Memory B cell (primary cell): ENCODE results near the gene NOS1.
"Not testable (repeated sequence)": the region's sequence is repeated elsewhere in the genome, so short reads cannot be mapped to it uniquely, and the experiment has no call there.

Experiments
- ATAC-seq: fragments of 150-1000 bp; cut with Tn5 transposase; 2 replicates; pipeline ENCODE4 v1.10.0; 2021; ENCODE audit warnings: low read depth, mild to moderate bottlenecking, moderate library complexity
- DNase-seq, 2 donors: peaks; one replicate each; pipeline ENCODE4 v3.0.0; 2022; ENCODE audit warnings: low spot score in 2 of 2
- H3K27ac Mint-ChIP-seq: one replicate; pipeline ENCODE4 v1.8.0; 2022; ENCODE audit warnings: mild to moderate bottlenecking, moderate library complexity, mixed read lengths
- H3K27me3 Mint-ChIP-seq: one replicate; pipeline ENCODE4 v1.8.0; 2022; ENCODE audit warnings: mixed read lengths
- H3K36me3 Mint-ChIP-seq: one replicate; pipeline ENCODE4 v1.8.0; 2022; ENCODE audit warnings: mild to moderate bottlenecking, mixed read lengths
- H3K4me1 Mint-ChIP-seq: one replicate; pipeline ENCODE4 v1.8.0; 2022; ENCODE audit warnings: mixed read lengths
- H3K4me3 Mint-ChIP-seq: one replicate; pipeline ENCODE4 v1.8.0; 2022; ENCODE audit warnings: mild to moderate bottlenecking, moderate library complexity, mixed read lengths
- H3K9me3 Mint-ChIP-seq: one replicate; pipeline ENCODE4 v1.8.0; 2022; ENCODE audit warnings: mixed read lengths

Gene NOS1

DNA sequence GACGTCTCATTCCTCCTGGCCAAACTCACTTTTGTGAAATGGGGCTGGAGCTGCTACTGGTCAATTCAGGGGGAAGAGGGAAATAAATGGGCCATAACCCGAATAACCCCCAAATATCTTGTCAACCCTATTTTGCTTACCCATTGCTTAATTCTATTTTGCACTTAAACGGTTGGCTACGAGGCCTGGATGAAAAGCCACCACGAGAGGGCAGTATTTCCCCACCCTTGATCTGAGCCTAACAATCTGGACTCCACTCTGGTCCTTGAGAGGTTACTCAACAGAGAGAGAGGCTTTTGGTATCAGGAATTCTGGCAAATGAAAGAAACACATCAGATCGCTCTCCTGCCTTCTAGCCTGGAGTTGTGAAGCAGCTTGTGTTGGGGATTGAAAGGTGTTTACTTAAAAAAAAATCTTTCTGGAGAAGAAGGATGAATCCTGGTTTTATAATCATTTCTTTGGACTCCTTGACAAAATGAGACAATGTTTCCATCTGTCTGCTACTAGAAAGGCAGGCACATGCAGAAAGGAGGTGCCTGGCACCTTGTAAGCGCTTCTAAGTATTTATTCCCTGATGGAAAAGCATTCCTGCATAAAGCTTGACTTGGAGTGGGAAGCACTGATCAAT is 148.7 kb downstream of the NOS1 start:
- no peaks in the 10 kb centered on the region for H3K36me3 Mint-ChIP-seq
- H3K27me3 Mint-ChIP-seq = peaks cover 15% of the 10 kb centered on the region
- ATAC-seq (peak; percentile 74), DNase-seq (peak; percentile 48 to 60)
- no peak overlapping the region for H3K4me3 Mint-ChIP-seq
- H3K4me1 Mint-ChIP-seq = no peaks in the 10 kb centered on the region
- no peak overlapping the region for H3K27ac Mint-ChIP-seq
- no peaks in the 10 kb centered on the region for H3K9me3 Mint-ChIP-seq

DNA sequence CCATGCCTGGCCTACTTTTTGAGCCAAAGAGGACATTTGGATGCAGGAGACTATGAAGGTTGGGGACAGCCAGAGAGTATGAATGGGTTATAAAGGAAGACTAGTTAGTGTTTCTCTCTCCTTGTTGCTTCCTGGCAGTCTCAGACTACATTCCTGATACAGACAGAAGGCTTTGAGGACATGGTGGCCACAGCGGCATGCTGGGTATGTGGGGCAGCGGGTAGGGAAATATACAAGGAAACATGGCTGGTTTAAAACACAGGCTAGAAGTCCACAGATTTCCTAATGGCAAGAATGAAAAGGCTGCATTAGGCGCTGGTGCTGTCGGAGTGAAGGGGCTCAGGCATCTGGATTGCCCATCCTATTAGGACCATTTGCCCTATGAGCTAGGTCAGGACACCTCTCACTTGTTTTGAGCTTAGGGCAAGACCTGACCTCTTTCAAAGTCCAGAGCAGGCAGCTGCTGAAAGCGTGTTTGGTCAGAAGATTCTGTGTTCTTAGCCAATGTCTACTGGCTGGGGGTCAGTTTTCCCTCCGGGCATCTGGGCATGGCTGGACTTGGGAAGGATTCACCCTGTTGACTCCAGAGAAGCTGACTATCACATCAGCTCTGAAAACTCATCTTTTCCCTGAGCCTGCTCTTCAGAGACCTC is 151.0 kb downstream of the NOS1 start:
- ATAC-seq (no peak), DNase-seq (no peak)
- Mint-ChIP-seq H3K9me3 (no peaks in the 10 kb centered on the region), H3K27me3 (peaks cover 18% of the 10 kb centered on the region), H3K4me1 (no peaks in the 10 kb centered on the region), H3K36me3 (no peaks in the 10 kb centered on the region), H3K4me3 (no peak overlapping the region), H3K27ac (no peak overlapping the region)

DNA sequence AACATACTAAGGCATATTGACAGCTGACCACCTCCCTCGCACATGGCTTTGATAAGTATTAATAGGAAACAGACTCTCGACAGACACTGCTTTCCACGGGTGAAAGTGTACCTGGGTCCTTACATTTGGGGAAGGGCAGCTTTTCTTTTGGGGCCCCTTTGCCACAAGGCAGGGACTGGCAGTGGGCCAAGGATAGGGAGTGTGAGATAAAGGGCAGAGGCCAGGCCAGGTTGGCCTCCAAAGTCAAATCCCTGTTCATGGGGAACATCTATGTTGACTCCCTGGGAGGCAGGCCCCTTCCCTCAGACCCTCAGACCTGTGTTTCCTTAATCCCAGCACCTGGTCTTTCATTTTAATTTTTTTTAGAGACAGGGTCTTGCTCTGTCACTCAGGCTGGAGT is 151.8 kb downstream of the NOS1 start:
- ATAC-seq (no peak), DNase-seq (no peak)
- no peak overlapping the region for H3K4me3 Mint-ChIP-seq
- H3K36me3 Mint-ChIP-seq = no peaks in the 10 kb centered on the region
- H3K9me3 Mint-ChIP-seq = no peaks in the 10 kb centered on the region
- H3K4me1 Mint-ChIP-seq = no peaks in the 10 kb centered on the region
- H3K27me3 Mint-ChIP-seq = peaks cover 18% of the 10 kb centered on the region
- no peak overlapping the region for H3K27ac Mint-ChIP-seq

DNA sequence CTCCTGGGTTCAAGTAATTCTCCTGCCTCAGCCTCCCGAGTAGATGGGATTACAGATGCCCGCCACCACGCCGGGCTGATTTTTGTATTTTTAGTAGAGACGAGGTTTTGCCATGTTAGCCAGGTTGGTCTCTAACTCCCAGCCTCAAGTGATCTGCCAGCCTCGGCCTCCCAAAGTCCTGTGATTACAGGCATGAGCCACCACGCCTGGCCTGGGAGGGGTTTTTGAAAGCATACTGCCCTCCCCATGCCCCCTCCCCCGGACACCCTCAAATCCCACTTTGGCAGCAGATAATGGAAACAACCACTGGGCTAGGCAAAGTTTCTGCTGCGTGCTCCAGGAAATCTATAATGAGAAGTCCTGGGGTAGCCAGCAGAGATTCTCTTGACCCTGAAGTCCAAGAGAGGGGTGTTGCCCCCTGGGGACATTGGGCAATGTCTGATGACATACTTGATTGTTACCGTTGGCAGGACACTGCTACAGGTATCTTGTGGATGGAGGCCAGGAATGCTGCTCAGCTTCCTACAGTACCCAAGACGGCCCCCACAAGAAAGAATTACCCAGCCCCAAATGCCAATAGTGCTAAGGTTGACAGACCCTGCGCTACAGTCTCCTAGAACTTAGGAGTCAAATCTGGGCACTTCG is 152.5 kb downstream of the NOS1 start:
- H3K9me3 Mint-ChIP-seq = no peaks in the 10 kb centered on the region
- DNase-seq (no peak), ATAC-seq (no peak)
- no peak overlapping the region for H3K27ac Mint-ChIP-seq
- H3K36me3 Mint-ChIP-seq = no peaks in the 10 kb centered on the region
- H3K4me3 Mint-ChIP-seq = no peak overlapping the region
- H3K27me3 Mint-ChIP-seq = peaks cover 17% of the 10 kb centered on the region
- H3K4me1 Mint-ChIP-seq = no peaks in the 10 kb centered on the region

DNA sequence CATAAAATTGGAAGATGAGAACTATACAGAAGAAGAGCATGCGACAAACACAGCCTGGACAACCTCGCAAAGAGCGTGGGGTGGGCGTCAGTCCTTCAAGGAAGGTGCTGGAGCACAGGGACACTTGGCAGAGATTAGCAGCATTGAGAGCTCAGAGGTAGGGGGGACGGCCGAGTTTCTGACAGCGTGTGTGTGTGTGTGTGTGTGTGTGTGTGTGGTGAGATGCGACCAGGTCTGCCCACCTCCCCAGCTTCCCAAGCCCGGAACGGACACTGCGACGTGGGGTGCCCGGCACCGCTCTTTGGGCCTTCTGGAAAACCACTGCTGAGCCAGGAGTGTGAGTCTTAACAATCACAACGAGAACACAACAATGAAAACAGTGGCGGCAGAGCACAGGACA is 153.2 kb downstream of the NOS1 start:
- DNase-seq = no peak
- Mint-ChIP-seq H3K4me3 (no peak overlapping the region), H3K4me1 (no peaks in the 10 kb centered on the region), H3K27ac (no peak overlapping the region), H3K36me3 (no peaks in the 10 kb centered on the region), H3K27me3 (peaks cover 17% of the 10 kb centered on the region), H3K9me3 (no peaks in the 10 kb centered on the region)
- no peak for ATAC-seq

DNA sequence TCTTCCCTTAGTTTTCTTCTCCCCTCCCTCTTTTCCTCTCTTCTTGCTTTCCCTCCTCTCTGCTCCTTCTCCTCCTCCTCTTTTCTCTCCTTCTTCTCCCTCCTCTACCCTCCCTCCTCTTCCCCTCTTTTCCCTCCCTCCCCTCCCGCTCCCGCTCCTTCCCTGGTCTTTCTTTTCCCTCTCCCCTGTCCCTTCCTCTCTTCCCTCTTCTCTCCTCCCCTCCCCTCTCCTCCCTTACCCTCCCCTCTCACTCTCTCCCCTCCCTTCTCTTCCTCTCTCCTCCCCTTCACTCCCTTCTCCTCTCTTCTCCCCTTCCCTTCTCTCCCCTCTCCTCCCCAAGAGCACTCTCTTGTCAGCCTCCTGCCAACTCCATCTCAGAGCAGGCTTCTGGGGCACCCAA is 153.8 kb downstream of the NOS1 start:
- H3K9me3 Mint-ChIP-seq = no peaks in the 10 kb centered on the region

DNA sequence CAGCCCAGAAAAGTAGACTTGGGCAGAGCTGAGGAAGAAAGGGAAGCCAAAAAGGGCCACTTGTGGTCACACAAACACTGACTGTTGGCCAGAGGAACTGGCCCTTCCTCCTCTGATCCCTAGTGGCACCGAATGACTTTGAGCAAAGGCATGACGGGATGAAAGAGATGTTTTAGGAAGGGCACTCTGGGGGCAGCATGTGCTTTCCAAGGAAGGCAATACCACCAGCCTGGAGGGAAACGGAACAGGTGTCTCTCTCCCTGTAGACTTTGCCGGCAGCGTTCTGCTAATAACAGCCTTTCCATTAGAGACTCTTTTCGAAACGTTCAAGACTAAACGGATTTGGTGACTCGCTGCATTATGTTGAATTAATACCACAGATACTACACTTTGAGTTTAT is 158.9 kb downstream of the NOS1 start:
- no peaks in the 10 kb centered on the region for H3K4me1 Mint-ChIP-seq
- no peak overlapping the region for H3K4me3 Mint-ChIP-seq
- no peak overlapping the region for H3K27ac Mint-ChIP-seq
- H3K27me3 Mint-ChIP-seq = peaks cover 27% of the 10 kb centered on the region
- DNase-seq (no peak), ATAC-seq (no peak)
- H3K9me3 Mint-ChIP-seq = no peaks in the 10 kb centered on the region
- H3K36me3 Mint-ChIP-seq = no peaks in the 10 kb centered on the region

More for the DNA sequence above, 153.8 kb downstream of the NOS1 start:
- DNase-seq (no peak), ATAC-seq (no peak)
- no peak overlapping the region for H3K27ac Mint-ChIP-seq
- no peaks in the 10 kb centered on the region for H3K36me3 Mint-ChIP-seq
- H3K4me3 Mint-ChIP-seq = no peak overlapping the region
- H3K27me3 Mint-ChIP-seq = peaks cover 17% of the 10 kb centered on the region
- H3K4me1 Mint-ChIP-seq = no peaks in the 10 kb centered on the region

DNA sequence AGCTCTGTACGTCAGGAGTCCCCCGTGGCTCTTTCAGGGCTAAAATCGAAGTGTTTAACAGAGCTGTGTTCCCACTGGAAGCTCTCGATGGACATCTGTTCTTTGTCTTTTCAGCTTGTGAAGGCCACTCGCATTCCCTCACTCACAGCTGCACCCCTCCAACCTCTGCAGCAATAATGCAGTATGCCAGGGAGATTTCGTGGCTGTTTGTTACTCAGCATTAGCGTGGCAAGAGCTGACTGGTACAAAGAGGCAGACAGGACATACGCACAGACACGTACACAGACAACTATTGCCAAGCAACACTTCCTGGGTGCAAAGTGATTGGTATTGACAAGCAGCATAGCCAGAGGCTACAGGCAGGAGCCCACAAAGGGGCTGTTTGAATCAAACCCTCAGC is 159.4 kb downstream of the NOS1 start:
- H3K4me3 Mint-ChIP-seq = no peak overlapping the region
- no peaks in the 10 kb centered on the region for H3K36me3 Mint-ChIP-seq
- DNase-seq = no peak
- H3K27me3 Mint-ChIP-seq = peaks cover 29% of the 10 kb centered on the region
- no peaks in the 10 kb centered on the region for H3K4me1 Mint-ChIP-seq
- no peak for ATAC-seq
- no peak overlapping the region for H3K27ac Mint-ChIP-seq
- no peaks in the 10 kb centered on the region for H3K9me3 Mint-ChIP-seq

DNA sequence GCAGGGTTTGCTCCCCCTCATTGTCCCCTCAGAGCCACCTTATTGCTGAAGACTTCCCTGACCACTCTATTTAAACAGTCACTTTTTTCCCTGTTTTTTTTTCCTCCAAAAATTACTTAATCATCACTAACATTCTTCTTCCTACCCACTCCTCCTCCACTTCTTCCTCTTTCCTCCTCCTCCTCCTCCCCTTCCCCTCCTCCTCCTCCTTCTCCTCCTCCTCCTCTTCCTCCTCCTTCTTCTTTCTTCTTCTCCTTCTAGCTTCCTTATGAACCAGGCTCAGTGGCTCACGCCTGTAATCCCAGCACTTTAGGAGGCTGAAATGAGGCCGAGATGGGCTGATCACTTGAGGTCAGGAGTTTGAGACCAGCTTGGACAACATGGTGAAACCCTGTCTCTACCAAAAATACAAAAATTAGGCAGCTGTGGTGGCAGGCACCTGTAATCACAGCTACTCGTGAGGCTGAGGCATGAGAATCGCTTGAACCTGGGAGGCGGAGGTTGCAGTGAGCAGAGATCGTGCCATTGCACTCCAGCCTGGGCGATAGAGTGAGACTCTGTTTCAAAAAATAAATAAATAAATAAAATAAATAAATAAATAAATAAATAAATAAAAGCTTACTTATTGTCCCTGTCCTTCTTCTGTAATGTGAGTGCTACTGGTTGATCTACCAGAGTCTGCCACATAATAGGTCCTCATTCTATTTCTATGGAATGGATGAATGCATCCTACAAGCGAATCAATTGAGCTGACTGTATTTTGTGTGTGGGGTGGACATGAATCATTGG is 161.3 kb downstream of the NOS1 start:
- not testable (repeated sequence) for H3K4me1 Mint-ChIP-seq, H3K9me3 Mint-ChIP-seq, DNase-seq, H3K36me3 Mint-ChIP-seq, ATAC-seq, H3K4me3 Mint-ChIP-seq, H3K27ac Mint-ChIP-seq
- H3K27me3 Mint-ChIP-seq = peaks cover 27% of the 10 kb centered on the region

DNA sequence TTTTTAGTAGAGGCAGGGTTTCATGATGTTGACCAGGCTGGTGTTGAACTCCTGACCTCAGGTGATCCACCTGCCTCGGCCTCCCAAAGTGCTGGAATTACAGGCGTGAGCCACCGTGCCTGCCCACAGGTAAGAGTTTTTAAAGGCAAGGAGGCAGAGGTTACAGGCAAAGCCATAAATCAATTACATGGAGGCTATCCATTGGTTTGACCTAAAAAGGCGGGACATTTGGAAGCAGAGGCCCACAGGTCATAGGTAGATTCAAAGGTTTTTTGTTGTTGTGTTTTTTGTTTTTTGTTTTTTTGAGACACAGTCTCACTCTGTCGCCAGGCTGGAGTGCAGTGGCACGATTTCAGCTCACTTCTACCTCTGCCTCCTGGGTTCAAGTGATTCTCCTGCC is 165.1 kb downstream of the NOS1 start:
- not testable (repeated sequence) for DNase-seq, H3K36me3 Mint-ChIP-seq, H3K9me3 Mint-ChIP-seq, H3K27ac Mint-ChIP-seq, H3K4me1 Mint-ChIP-seq, ATAC-seq, H3K4me3 Mint-ChIP-seq
- H3K27me3 Mint-ChIP-seq = peaks cover 20% of the 10 kb centered on the region

DNA sequence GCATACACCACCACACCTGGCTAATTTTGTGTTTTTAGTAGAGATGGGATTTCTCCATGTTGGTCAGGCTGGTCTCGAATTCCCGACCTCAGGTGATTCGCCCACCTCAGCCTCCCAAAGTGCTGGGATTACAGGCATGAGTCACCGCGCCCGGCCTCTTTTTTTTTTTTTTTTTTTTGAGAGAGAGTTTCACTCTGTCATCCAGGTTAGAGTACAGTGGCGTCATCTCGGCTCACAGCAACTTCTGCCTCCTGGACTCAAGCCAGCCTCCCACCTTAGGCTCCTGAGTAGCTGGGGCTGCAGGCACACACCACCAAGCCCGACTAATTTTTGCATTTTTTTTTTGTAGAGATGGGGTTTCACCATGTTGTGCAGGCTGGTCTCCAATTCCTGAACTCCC is 166.4 kb downstream of the NOS1 start:
- not testable (repeated sequence) for H3K36me3 Mint-ChIP-seq, H3K9me3 Mint-ChIP-seq, H3K4me3 Mint-ChIP-seq, ATAC-seq, H3K4me1 Mint-ChIP-seq, DNase-seq, H3K27ac Mint-ChIP-seq
- H3K27me3 Mint-ChIP-seq = peaks cover 12% of the 10 kb centered on the region

DNA sequence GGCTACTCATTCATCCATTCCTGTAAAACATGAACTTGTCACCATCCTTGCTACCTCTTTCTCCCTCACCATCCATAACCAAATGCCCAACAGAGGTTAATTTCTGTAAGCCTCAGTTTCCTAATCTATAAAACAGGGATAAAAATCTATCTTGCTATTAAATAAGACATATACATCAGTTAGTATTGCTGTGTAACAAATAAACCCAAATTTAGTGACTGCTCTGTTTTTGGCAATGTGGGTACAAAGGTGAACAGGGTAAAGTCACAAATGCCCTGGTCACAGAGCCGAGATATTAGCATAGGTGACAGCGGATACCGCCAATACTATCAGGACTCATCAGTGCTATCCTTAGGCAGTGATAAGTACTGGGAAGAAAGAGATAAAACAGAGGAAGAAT is 167.5 kb downstream of the NOS1 start:
- Mint-ChIP-seq H3K4me1 (peaks cover 10% of the 10 kb centered on the region), H3K9me3 (peaks cover 2% of the 10 kb centered on the region), H3K27me3 (peaks cover 11% of the 10 kb centered on the region), H3K36me3 (peaks cover 2% of the 10 kb centered on the region), H3K27ac (no peak overlapping the region), H3K4me3 (no peak overlapping the region)
- no peak for ATAC-seq
- DNase-seq = no peak

DNA sequence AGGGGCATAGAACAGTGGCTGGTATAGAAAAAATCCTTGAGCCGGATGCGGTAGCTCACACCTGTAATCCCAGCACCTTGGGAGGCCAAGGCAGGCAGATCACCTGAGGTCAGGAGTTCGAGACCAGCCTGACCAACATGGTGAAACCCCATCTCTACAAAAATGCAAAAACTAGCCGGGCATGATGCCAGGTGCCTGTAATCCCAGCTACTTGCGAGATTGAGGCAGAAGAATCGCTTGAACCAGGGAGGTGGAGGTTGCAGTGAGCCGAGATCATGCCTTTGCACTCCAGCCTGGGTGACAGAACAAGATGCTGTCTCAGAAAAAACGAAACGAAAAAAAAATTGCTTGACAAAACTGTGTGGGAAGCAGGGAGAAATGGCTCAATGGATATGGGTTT is 168.8 kb downstream of the NOS1 start:
- not testable (repeated sequence) for H3K4me3 Mint-ChIP-seq, H3K27me3 Mint-ChIP-seq, ATAC-seq, H3K36me3 Mint-ChIP-seq, H3K27ac Mint-ChIP-seq, DNase-seq, H3K9me3 Mint-ChIP-seq
- peaks cover 13% of the 10 kb centered on the region for H3K4me1 Mint-ChIP-seq

DNA sequence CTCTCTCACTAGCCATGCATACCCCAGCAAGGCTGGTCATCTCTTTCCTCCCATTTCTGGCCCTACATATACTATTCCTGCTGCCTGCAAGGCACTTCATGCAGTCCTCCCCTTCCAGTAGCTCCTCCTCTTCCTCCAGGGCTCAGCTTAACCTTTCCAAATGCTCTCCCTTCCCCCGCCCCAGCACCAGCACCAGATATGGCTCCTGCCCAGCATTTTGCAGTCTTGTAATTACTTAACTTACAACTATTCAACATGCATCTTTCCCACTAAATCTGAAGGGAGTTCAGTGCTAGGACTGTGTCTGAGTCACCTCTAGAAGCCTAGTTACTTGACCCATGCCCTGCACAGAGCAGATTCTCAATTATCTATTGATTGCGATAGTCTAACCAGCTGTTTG is 169.4 kb downstream of the NOS1 start:
- Mint-ChIP-seq H3K27me3 (peaks cover 2% of the 10 kb centered on the region), H3K36me3 (peaks cover 7% of the 10 kb centered on the region), H3K4me3 (peak overlapping the region; percentile 2), H3K4me1 (peaks cover 15% of the 10 kb centered on the region), H3K9me3 (peaks cover 2% of the 10 kb centered on the region), H3K27ac (no peak overlapping the region)
- DNase-seq (no peak), ATAC-seq (no peak)
